Upper lobe of right lung (tissue), 1 donor: ENCODE measurements around the gene MIEF1. TPM values are rescaled to one million over a fixed set of nuclear protein-coding genes. Genes with fewer than 3 reads are reported as not detected.
A peak's percentile ranks its signal among the peaks of the same experiment; 100 is the strongest.

Experiments used
- ATAC-seq: fragments of 200-7000 bp; cut with Tn5 transposase; one replicate; pipeline ENCODE4 v1.9.1; 2020; ENCODE audit warnings: mild to moderate bottlenecking, moderate library complexity
- DNase-seq: peaks from one replicate; pipeline ENCODE4 v3.0.0-alpha.2; 2020
- H3K27ac ChIP-seq: fragments of 200-600 bp; one replicate; pipeline ENCODE4 v1.8.0; 2022
- H3K27me3 ChIP-seq: fragments of 200-600 bp; one replicate; pipeline ENCODE4 v1.8.0; 2022; ENCODE audit warnings: mild to moderate bottlenecking
- H3K36me3 ChIP-seq: fragments of 200-600 bp; one replicate; pipeline ENCODE4 v1.8.0; 2022
- H3K4me1 ChIP-seq: fragments of 200-600 bp; one replicate; pipeline ENCODE4 v1.8.0; 2022
- H3K4me3 ChIP-seq: fragments of 200-600 bp; one replicate; pipeline ENCODE4 v1.8.0; 2022; ENCODE audit warnings: mild to moderate bottlenecking
- H3K9me3 ChIP-seq: fragments of 200-600 bp; one replicate; pipeline ENCODE4 v1.8.0; 2022
- intact Hi-C: fragments of 100-400 bp; cut with DNase I; formaldehyde crosslinking; loops from one replicate; pipeline ENCODE4 v1.11.0; 2022
- total RNA-seq: library from RNA; stranded (reverse); fragmentation: NEBNext Ultra II Directional; extraction: Animal tissue kit (Norgen Biotek cat#: 25700); gene quantifications from one replicate; pipeline ENCODE4 v1.2.1, GENCODE V29; 2021
- TF ChIP-seq, protein P1 (sequence below): fragments of 200-600 bp; IDR thresholded peaks from one replicate; pipeline ENCODE4 v1.8.0; 2022; ENCODE audit warnings: antibody characterized with exemption
- donor health status: DM: no; HTN: yes; CAD: no; lungs with severe emphysema.

MIEF1 gene
- total RNA-seq, 1 donor from 2014 or later = 24.3 TPM

DNA sequence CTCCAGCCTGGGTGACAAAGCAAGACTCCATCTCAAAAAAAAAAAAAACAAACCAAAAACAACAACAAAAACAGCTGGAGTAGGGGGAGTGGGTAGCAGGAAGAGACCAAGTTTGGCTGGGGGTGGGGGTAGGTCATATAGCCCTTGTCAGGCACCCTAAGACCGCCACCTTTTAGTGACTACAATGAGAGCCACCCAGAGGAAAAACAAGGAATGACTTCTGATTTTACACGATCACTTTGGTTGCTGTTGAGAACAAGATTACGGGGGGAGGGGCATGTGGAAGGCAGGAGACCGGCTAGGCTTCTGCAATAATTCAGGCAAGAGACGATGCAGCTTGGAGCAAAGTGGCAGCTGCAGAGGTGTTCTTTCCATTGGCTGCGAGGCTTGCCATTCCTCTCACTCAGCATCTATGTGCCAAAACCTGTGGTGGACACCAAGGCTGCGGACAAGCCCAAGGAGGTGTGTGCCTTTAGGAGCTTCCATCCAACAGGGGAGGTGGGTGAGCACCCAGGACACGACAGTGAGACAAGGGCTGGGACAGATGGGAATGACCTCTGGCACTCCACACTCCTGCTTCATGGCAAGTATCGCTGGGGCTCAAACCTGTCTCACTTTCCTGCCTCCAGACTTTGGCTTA, 28.7 kb downstream of the MIEF1 start:
- intact Hi-C loops = loop anchor here (5.0 kb wide), 1 partner anchor 34 kb away; no protein-coding TSS in a partner anchor
- Histone ChIP-seq H3K36me3 (peaks cover 27% of the 10 kb centered on the region), H3K27ac (no peak overlapping the region), H3K4me1 (peaks cover 58% of the 10 kb centered on the region), H3K9me3 (no peaks in the 10 kb centered on the region), H3K4me3 (peak overlapping the region; percentile 94), H3K27me3 (no peaks in the 10 kb centered on the region)
- TF ChIP-seq, protein P1, sequence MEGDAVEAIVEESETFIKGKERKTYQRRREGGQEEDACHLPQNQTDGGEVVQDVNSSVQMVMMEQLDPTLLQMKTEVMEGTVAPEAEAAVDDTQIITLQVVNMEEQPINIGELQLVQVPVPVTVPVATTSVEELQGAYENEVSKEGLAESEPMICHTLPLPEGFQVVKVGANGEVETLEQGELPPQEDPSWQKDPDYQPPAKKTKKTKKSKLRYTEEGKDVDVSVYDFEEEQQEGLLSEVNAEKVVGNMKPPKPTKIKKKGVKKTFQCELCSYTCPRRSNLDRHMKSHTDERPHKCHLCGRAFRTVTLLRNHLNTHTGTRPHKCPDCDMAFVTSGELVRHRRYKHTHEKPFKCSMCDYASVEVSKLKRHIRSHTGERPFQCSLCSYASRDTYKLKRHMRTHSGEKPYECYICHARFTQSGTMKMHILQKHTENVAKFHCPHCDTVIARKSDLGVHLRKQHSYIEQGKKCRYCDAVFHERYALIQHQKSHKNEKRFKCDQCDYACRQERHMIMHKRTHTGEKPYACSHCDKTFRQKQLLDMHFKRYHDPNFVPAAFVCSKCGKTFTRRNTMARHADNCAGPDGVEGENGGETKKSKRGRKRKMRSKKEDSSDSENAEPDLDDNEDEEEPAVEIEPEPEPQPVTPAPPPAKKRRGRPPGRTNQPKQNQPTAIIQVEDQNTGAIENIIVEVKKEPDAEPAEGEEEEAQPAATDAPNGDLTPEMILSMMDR = no peak
- ATAC-seq (no peak), DNase-seq (no peak)

DNA sequence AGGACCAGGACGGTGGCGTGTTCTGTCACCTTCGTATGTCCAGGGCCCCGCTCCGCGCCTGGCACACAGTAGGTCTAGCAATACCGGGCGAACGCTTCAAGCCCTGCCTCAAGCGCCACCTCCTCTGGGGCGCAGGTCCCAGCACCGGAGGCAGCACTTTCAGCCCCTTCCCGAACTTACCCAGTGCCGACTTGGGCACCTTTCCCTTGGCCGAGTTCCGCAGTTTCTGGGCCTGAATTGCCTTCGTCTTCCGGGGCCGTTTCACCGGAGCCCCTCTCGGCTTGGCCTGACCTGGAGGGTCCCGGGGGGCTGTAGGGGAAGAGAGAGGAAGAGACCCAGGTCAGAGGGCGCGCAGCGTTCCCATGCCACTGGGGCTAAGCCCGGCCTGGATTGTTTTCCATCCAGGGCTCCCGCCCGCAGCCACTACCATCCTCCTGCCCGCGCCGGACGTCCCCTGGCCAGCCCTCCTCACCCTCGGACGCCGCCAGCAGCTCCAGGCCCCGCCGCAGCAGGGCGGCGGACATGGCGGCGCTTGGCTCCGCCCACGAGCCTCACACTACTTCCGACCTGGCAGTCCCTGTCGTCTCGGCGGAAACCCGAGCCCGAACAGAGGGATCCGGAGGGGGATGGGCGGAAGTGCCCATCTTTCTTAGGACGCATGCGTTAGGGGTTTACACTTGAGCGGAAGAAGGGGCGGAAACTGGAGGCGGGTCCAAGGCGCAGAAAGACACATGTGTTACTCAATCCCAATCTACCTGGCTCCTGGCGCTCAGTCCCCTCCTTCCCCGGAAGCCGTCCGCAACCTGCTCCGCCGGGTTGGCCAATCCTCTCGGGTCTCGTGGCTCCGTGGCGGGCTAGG, 30.4 kb downstream of the MIEF1 start, which contains the start of gene RPS19BP1:
Gene RPS19BP1 (minus strand): TSS at position 534 of the 859 bp plus-strand sequence. CDS start 10 bp downstream, at position 524.
- H3K9me3 ChIP-seq = no peaks in the 10 kb centered on the region
- H3K4me3 ChIP-seq = peak within 1 kb of the TSS; percentile 94
- peaks cover 27% of the 10 kb centered on the region for H3K36me3 ChIP-seq
- peak within 1 kb of the TSS; percentile 93 for H3K27ac ChIP-seq
- H3K4me1 ChIP-seq = peaks cover 50% of the 10 kb centered on the region
- H3K27me3 ChIP-seq = no peaks in the 10 kb centered on the region
- DNase-seq = peak; percentile 99
- ATAC-seq = peak; percentile 91
- TF ChIP-seq, protein P1 = no peak
- intact Hi-C loops = loop anchor here (5.0 kb wide), 1 partner anchor 35 kb away; no protein-coding TSS in a partner anchor

DNA sequence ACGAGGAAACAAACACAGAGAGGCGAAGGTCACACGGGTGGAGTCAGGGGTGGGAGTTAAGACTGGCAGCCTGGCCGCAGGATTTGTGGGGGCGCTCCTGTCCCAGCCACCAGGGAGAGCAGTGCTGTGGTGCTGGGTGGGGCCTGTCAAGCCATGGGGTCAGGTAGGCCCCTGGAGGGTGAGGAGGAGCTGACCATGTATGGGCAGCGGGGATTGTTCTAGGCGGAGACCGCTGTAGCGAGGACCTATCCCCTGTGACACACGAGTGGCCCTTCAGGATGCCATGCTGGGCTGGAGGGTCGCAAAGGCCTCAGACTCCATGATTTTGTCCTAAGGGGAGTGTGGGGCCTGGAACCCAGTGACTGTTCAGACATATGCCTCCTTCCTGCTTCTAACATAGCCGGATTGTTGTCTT, 32.0 kb downstream of the MIEF1 start:
- Histone ChIP-seq H3K27ac (no peak overlapping the region), H3K27me3 (no peaks in the 10 kb centered on the region), H3K9me3 (no peaks in the 10 kb centered on the region), H3K4me1 (peaks cover 34% of the 10 kb centered on the region), H3K36me3 (peaks cover 15% of the 10 kb centered on the region), H3K4me3 (no peak overlapping the region)
- intact Hi-C loops = loop anchor here (5.0 kb wide), 1 partner anchor 37 kb away; no protein-coding TSS in a partner anchor
- no peak for ATAC-seq
- no peak for DNase-seq
- TF ChIP-seq, protein P1 = no peak

DNA sequence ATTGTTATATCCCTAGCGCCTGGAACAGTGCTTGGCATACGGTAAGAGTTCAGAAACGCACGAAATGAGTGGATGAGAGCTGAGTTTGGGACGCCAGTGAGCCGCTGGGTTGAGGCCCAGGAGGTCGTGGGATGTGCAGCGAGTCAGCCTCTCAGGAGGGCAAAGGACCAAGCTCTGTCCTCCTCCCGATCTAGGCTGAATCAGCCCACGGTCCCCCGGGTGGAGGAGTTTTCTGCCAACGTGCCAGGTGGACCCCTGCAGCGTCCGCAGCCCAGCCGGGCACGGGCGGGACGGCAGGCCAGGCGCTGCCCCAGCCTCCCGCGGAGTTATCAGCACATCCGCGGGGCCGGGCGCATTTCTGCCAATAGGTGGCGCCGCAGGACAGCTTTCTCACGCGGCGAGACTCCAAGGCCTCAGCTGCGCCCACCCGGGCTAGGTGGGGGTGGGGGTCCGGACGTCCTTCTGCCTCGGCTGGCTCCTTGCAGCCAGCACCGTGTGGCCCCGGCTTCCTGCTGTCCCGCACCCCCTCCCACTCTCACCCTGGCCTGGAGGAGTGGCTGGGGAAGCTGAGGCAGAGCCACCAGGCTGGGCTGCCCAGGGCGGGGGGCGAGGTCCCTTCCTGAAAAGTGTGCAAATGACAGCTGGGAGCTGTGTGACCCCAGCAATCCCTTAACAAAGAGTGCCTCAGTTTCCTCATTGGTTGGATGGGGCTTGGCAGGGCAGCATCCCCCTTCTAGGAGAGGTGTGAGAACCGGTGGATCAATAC, 32.7 kb downstream of the MIEF1 start:
- DNase-seq (peak; percentile 89), ATAC-seq (peak; percentile 56)
- H3K27me3 ChIP-seq = no peaks in the 10 kb centered on the region
- H3K9me3 ChIP-seq = no peaks in the 10 kb centered on the region
- peaks cover 27% of the 10 kb centered on the region for H3K4me1 ChIP-seq
- H3K27ac ChIP-seq = no peak overlapping the region
- H3K4me3 ChIP-seq = no peak overlapping the region
- H3K36me3 ChIP-seq = peaks cover 10% of the 10 kb centered on the region
- TF ChIP-seq, protein P1 = peak; percentile 96
- intact Hi-C loops = loop anchor here (5.0 kb wide), 2 partner anchors 37 to 488 kb away; no protein-coding TSS in a partner anchor

DNA sequence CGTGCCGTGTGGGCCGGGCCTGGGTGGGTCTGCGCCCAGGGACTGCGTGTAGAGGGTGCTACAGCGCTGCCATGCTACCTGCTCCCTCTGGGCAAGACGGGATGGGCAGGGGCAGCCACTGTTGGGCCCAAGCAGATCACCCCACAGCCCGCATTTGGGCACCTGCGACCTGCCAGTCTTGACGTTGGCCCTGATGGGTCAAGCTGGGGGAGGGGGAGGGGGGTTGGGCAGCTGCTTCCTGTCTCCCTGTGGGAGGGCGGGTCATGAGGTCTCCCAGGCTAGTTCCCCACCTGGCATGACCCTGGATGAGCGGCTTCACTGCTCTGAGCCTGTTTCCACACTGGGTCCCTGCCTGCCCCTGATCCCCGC, 33.3 kb downstream of the MIEF1 start:
- intact Hi-C loops = loop anchor here (5.0 kb wide), 1 partner anchor 487 kb away; no protein-coding TSS in a partner anchor
- Histone ChIP-seq H3K4me1 (peaks cover 21% of the 10 kb centered on the region), H3K4me3 (no peak overlapping the region), H3K27me3 (no peaks in the 10 kb centered on the region), H3K9me3 (no peaks in the 10 kb centered on the region), H3K36me3 (peaks cover 4% of the 10 kb centered on the region), H3K27ac (no peak overlapping the region)
- ATAC-seq (no peak), DNase-seq (no peak)
- TF ChIP-seq, protein P1 = no peak
